NCI-H187 treated with DMSO at 0.1 percent for 48 hours (cell line): ENCODE data around the gene ZNF276.

ENCODE experiments used
- DNase-seq: peaks from one replicate; lab custom pipeline; 2025; lab: John Stamatoyannopoulos, UW

Gene ZNF276

DNA sequence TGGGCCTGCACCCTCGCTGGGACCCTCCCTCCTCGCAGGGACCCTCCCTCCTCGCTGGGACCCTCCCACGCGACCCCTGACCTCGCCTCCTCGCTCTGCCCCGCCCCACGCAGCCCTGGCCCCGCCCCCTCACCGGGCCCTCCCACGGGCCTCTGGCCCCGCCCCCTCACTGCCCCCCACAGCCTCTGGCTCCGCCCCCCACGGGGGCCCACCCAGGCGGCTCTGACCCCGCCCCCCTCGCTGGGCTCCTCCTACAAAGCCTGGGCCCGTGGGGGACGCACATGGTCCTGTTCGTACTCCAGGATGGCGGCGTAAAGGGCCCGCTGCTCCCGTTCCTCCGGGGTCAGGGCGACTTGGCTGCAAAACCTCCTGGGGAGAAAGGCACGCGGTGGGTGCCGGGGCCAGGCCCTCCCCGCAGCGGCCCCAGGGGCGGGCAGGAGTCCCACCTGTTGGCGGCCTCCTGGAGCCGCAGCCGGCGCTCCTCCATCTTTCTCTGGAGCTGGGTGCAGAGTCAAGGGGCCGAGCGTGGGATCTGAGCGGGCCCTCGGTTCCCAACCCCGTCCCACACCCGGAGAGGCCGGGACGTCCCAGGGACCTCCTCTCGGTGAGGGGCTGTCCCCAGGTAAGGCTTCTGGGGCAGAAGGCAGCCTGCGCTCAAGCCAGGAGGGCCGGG is 9.6 kb upstream of the ZNF276 start:
- no peak for DNase-seq

DNA sequence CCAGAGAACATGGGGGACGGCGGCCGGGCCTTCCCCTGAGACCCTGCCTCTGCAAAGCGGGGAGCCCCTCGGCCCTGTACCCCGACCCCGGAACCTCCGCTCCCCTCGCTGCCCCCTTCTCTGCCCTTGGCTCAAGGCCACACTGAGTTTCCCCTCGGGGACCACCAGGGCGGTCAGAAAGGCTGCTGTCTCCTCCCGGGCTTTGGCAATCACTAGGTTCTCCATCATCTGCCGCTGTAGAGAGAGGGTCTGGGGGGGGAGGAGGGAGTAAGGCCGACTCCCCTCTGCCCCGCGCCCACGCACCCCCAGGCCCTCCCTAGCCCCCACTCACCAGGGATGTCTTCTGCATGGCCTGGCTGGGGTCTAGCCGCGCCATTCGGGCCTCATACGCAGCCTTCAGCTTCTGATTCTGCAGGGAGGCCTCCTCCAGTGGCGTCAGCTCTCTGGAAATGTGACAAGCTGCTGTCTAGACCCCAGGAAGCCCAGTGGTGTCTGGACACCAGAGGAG is 9.0 kb upstream of the ZNF276 start:
- no peak for DNase-seq

DNA sequence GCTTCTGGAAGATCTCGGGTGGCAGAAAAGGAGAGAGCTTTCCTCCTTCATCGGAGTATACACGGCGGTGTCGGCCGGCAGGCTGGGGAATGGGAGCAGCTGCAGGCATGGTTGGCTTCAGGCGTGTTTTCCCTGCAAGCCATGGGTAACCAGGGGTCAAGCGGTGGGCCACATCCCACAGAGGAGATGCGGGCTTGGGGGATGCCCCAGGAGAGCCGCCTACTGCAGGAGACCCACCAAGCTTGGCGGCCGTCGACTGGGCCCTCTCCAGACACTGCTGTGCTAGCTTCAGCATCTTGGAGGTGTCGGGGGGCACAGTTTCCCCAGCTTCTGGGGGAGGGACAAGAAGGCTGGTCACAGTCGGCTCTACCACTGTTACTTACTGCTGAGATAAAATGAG is 4.8 kb upstream of the ZNF276 start:
- DNase-seq: no peak

DNA sequence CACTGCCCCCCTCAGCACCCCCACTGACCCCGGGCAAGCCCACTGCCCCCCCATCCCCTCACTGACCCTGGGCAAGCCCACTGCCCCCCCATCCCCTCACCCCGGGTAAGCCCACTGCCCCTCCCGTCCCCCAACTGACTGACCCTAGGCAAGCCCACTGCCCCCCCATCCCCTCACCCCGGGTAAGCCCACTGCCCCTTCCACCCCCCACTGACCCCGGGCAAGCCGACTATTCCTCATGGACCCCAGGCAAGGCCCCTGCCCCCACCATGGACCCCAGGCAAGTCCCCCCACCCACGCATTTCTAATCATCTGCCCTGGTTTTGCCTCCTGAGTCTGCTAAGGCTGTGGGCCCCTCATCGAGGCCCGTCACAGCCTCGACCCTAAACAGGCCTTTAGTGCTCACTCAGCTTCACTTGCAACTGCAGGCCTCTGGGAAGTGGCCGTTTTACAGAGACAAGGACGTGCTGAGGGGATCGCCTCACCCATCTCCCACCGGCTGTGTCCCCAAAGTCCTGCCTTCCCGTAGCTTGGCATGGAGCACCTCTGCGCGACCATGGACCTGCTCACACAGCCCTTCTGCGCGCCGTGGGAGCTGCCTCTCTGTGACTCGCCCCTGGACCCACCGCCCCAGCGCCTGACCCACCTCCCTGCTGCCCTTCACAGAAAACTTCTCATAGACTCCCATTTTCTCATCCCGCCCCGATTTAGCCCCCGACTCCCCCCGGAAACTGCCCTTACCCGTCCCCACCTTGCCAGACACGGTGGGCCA is 4.2 kb upstream of the ZNF276 start:
- DNase-seq: no peak

DNA sequence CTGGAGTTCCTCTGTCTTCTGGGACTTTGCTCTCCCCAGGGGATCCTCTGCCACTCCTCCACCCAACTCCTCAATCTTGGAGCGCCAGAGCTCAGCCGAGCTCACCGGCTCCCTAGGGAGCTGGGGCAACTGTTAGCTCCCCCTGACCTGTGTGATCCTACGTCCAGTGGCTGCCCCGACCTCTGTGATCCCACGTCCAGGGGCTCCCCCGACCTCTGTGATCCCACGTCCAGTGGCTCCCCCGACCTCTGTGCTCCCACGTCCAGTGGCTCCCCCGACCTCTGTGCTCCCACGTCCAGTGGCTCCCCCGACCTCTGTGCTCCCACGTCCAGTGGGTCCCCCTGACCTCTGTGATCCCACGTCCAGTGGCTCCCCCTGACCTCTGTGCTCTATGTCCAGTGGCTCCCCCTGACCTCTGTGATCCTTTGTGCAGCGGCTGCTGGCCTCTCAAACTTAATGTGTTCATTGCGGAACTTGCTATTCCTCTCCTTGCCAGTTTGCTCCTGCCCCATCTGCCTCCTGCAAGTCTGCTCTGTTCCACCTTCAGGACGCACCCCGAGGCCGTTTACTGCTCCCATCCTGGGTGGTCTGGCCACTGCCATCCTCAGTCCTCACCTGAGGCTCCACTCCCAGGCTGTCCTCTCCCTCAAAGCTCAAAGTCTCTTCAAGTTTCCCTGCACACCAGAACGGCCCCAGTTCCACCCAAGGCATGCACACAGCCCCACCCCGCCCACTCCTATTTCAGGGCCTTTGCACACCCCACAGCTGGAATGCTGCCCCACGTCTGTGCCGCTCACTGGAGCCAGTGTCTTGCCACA is 3.4 kb upstream of the ZNF276 start:
- no peak for DNase-seq

DNA sequence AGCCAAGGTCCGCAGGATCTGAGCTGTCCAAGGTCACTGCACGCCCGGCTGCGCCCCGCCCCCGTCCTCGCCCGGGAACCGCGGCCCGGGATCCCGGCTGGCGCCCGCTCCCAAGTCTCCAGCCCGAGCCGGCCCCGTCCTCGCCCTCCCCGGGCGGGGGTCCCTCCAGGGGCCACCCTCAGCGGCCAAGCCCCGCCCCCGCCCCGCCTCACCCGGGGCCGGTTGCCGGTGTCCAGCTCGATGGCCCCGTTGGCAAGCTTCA is 855 bp upstream of the ZNF276 start:
- DNase-seq: no peak

DNA sequence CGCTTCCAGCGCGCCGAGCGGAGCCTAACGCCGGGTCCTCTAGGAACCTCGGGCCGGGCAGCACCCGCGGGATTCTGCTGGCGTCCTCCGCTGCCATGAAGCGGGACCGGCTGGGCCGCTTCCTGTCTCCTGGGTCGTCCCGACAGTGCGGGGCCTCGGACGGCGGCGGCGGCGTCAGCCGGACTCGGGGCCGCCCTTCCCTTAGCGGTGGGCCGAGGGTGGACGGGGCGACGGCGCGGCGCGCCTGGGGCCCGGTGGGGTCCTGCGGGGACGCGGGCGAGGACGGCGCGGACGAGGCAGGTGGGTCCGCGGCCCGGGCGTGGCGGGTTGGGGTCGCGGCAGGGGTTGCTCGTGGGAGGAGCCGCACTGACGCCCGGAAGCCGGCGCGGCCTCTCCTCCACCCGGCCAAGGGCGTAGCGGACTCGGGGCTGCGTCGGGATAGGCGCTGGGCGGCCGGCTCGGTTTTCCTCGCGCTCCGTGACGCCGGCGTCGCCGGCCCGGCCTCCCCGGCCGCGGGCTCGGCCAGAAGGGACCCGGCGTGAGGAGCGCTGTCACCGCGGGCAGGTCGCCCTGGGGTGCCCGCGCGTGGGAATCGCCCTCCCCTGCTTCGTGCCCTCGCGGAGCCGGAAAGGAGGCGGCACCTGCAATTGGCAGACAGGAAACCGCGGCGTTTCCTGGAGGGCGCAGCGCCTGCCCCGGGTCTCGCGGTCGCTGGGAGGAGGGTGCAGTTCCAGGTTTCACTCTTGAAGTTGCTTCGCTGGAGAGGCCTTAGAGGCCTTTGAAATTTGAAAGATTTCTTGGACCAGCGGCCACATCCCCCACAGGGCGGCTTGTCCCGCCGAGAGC is 432 bp downstream of the ZNF276 start:
- DNase-seq: no peak

DNA sequence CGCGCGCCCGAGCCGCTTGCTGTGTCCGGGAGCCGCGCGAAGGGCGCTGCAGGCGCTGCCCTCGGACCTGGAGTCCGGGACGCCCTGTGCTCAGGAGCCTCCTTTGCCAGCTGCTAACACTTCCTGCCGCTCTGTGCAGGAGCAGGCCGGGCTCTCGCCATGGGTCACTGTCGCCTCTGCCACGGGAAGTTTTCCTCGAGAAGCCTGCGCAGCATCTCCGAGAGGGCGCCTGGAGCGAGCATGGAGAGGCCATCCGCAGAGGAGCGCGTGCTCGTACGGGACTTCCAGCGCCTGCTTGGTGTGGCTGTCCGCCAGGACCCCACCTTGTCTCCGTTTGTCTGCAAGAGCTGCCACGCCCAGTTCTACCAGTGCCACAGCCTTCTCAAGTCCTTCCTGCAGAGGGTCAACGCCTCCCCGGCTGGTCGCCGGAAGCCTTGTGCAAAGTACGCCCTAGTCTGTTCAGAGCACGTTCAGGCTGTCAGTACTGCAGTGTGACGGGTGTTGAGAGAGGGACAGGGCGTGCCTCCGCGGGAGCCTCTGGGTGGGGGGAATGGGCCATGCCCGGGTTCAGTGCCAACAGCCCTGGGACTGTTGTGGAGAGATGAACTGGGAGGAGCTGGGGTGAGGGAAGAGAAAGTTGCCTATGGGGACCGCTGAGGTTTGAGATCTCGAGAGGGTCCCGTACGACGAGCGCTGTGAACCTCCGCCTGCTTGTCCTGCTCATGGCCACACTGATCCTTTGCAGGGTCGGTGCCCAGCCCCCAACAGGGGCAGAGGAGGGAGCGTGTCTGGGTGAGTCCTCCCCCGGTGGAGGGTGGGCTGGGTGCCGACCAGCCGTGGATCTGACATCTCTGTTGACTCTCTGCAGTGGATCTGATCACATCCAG is 1.3 kb downstream of the ZNF276 start:
- DNase-seq: no peak

DNA sequence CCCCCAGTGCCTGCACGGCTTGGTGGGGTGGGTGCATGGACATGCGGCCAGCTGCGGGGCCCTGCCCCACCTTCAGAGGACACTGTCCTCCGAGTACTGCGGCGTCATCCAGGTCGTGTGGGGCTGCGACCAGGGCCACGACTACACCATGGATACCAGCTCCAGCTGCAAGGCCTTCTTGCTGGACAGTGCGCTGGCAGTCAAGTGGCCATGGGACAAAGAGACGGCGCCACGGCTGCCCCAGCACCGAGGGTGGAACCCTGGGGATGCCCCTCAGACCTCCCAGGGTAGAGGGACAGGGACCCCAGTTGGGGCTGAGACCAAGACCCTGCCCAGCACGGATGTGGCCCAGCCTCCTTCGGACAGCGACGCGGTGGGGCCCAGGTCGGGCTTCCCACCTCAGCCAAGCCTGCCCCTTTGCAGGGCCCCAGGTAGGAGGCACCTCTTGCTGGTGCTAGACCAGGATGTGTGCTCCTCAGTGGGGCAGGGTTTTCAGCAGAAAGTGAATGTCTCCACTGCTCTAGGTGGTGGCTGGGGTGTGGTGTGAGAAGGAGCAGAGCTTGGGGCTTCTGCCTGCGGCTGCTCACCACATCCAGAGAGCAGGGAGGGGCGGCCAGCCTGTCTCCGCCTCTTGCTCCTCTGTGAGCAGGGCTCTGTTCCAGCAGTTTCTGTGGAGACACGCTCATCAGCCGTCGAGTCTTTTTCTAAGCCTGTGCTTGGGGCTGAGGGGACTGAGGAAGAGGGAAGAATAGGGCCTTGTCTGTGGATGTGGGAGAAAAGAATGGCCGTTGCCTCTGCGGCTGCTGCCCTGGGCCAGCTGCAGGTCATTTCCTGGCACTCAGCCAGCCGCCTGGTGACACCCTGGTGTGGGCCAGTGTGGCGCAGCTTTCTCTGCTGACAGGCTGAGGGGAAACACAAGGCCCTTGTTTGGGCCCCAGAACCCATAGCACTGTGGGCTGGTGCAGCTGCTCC is 2.2 kb downstream of the ZNF276 start:
- DNase-seq: no peak

DNA sequence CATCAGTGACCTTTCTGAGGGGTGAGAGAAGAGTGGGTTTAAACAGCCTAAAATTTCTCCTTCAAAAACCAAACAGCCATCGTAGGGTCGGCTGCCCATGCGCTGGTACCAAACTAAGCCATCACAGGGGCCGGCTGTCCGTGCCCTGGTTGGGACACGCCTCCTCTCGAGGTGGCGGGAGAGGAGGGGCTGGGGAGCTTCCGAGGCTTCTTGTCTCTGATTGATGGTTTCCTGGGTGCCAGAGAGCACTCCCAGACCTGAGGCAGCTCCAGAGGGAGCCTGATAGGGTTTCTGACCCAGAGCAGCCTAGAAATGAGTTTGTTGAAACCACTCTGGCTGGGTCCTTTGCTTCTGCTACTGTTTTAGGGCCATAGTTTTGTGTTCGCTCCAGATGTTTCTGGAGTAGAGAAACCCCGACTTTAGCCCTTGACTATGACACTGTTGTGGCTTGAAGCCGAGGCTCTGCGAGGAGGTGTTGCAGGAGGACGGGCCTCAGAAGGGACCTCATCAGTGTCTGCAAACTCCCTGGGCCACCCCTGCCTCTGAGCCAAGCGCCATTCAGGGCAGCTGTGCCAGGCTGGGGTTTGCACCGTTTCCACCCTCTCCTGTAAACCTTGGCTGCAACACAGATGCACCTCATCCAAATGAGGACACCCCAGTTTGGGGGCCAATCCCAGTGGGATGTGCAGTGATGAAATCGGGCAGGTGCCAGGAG is 6.2 kb downstream of the ZNF276 start:
- no peak for DNase-seq

DNA sequence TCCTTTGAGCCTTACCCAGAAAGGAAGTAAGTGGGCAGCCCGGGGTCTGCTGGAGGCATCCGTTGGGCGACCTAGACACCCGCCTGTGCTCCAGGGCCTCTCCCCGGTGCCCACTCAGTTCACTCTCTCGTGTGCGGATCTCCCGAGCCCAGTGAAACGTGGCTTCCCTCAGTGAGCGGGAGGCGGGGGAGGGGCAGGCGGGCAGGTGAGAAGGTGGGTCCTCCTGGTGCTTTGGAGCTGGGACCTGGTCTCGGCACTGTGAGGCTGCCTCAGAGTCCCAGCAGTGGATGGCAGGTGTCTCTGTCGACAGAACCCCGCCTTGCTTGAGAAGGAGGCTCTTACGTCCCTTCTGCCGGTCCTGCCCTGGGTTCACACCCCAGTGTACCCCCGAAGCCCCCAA is 8.0 kb downstream of the ZNF276 start:
- DNase-seq: no peak

DNA sequence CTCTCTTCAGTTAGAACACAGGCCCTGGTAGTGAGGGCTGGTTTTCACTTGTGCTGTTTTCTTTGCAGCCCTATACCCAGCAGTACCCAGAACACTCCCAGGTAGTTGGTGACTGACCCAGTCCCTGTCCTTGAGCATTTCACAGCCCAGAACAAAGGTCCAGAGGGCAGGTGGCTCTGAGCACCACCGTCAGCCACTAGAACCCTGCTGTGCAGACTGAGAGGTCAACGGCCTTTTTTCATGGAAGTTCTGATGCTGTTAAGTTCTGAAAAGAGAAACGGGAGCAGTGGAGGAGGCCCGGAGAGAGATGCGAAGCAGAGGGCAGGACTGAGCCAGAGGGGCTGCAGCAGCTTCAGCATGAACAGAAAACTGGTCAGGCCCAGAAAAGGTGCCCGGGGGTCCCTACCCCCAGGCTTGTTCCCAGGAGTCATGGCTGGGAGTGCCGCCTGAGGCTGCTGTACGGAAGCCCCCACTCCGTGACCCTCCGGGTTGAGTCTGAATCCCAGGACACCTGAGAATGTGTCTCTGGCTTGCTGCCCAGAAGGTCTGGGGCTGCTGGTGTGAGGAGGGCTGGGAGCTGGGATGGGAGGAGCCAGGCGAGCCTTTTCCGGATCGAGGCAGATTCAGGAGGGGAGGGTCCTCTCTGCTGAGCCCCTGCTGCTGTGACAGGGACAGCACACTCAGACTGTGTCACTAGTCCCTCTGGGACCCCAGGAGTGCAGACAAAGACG is 8.7 kb downstream of the ZNF276 start:
- no peak for DNase-seq

DNA sequence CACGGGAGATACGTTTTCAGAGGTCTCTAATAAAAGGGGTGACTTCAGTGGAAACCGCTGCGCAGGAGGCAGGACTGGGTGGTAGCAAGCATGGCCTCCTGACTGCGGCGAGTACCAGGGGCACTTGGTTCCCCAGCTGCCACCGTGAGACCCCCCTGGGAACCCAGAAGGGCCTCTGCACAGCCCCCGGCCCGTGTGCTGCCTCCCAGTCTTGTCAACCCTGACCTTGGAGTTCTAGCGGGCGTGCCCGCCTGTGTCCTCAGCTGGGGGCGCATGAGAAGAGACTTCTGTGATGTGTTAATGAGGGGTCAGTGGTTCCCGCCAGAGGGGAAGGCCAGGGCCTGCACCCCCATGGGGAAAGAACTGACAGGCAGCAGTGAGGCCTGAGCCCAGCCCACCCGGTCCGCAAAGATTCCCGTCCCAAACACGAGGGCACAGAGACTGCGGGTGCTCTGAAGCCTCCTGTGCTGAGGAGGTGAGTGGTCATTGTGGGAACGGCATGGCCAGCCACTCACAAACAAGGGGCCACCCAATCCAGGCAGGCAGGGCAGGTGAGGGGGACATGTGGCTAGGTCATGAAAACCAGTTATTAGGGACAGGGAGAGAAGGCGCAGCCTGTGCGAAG is 9.4 kb downstream of the ZNF276 start:
- DNase-seq: no peak

DNA sequence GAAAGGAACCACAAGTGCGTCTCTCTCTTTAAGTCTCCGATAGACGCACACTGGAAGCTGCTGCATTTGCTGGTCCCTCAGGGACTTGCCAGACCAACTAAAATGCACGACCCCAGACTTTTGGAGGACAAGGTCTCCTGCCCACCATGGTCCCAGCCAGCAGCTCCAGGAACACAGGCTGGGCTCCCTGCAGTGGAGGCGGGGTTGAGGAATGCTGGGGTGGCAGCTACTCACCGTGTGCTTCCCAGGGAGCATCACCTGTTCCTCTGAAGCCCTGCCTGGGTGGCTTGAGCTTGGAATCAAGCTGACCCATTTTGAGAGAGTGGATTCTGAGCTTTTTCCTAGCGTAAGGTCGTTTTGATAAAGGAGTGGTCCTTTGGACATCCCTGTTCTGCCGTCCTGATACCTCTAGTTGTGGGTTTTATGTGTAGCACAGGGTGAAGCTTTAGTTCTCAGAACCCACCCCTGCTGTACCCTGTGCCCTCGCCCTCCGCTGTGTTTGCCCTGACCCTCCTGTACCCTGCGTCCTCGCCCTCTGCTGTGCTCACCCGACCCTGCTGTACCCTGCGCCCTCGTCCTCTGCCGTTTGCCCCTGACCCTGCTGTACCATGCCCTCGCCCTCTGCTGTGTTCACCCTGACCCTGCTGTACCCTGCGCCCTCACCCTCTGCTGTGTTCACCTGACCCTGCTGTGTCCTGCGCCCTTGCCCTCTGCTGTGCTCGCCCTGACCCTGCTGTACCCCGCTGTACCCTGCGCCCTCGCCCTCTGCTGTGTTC is 11.0 kb downstream of the ZNF276 start:
- DNase-seq: no peak

DNA sequence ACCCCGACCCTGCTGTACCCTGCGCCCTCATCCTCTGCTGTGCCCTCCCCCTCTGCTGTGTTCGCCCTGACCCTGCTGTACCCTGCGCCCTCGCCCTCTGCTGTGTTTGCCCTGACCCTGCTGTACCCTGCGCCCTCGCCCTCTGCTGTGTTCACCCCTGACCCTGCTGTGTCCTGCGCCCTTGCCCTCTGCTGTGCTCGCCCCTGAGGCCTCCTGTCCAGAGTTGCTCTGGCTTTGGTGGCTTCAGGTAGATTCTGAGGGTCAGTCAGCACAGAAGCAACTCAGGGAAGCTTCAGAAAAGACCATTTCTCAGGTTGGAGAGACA is 11.5 kb downstream of the ZNF276 start:
- no peak for DNase-seq

DNA sequence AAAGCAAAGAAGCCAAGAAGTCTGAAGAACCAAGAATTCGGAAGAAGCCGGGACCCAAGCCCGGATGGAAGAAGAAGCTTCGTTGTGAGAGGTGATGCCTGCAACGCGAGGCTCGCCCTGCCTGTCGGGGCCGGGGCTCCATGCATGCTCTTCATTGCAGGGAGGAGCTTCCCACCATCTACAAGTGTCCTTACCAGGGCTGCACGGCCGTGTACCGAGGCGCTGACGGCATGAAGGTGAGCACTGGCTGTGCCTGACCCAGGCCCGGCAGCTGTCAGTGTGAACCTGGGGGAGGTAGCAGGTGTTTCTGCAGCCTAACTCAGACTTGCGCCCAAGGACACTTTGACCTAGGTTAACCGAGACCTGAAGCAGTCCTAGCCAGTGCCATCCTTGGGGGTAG is 12.0 kb downstream of the ZNF276 start:
- DNase-seq: no peak

DNA sequence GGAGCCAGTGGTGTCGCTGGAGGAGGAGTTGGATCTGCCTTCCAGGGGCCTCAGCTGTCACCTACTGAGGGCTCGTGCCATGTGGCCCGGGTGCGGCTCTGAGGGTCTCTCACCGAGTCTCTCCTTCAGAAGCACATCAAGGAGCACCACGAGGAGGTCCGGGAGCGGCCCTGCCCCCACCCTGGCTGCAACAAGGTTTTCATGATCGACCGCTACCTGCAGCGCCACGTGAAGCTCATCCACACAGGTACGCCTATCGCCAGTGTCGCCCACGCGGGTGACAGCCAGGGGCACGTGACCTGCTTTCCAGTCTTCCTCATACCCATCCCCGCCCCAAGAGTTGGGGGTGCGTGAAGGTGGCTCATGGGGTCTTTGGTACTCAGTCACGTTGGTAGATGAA is 12.5 kb downstream of the ZNF276 start:
- no peak for DNase-seq
